Neural progenitor cell (in vitro differentiated cells): ENCODE results near the gene CENPP. TPM values are rescaled to one million over a fixed set of nuclear protein-coding genes. Genes with fewer than 3 reads are reported as not detected.

Experiments used
- DNase-seq: peaks from one replicate; pipeline ENCODE4 v3.0.0-alpha.2; 2016; ENCODE audit warnings: low spot score
- H2AFZ ChIP-seq: fragments of 200-600 bp; sonication (generic); replicated peaks from 2 replicates; pipeline ENCODE4 v1.6.1; 2016; ENCODE audit warnings: antibody characterized with exemption
- H3F3A ChIP-seq: fragments of 200-600 bp; sonication (generic); 2 replicates; pipeline ENCODE4 v1.6.1; 2016; ENCODE audit warnings: antibody characterized with exemption, low read depth
- H3K27ac ChIP-seq: fragments of 200-600 bp; sonication (generic); 2 replicates; pipeline ENCODE4 v1.5.1; 2016; ENCODE audit warnings: mild to moderate bottlenecking
- H3K27me3 ChIP-seq: fragments of 200-600 bp; sonication (generic); 2 replicates; pipeline ENCODE4 v1.6.1; 2016; ENCODE audit warnings: mild to moderate bottlenecking, moderate library complexity
- H3K36me3 ChIP-seq: fragments of 200-600 bp; sonication (generic); 2 replicates; pipeline ENCODE4 v1.5.1; 2016
- H3K4me1 ChIP-seq: fragments of 200-600 bp; sonication (generic); 2 replicates; pipeline ENCODE4 v1.6.1; 2016; ENCODE audit warnings: mixed run types
- H3K4me2 ChIP-seq: fragments of 200-600 bp; sonication (generic); 2 replicates; pipeline ENCODE4 v1.6.1; 2016
- H3K4me3 ChIP-seq: fragments of 200-600 bp; sonication (generic); 2 replicates; pipeline ENCODE4 v1.5.1; 2016
- H3K79me2 ChIP-seq: fragments of 200-600 bp; sonication (generic); 2 replicates; pipeline ENCODE4 v1.6.1; 2016; ENCODE audit warnings: low read depth
- H3K9ac ChIP-seq: fragments of 200-600 bp; sonication (generic); 2 replicates; pipeline ENCODE4 v1.6.1; 2016
- H3K9me3 ChIP-seq: fragments of 200-600 bp; sonication (generic); 2 replicates; pipeline ENCODE4 v1.5.1; 2016; ENCODE audit warnings: low read depth
- H4K20me1 ChIP-seq: fragments of 200-600 bp; sonication (generic); 2 replicates; pipeline ENCODE4 v1.6.1; 2016; ENCODE audit warnings: low read depth
- H3K27ac Mint-ChIP-seq: 3 replicates; pipeline ENCODE4 v1.8.0; 2021; ENCODE audit warnings: mixed read lengths
- H3K27me3 Mint-ChIP-seq: 2 replicates; pipeline ENCODE4 v1.8.0; 2022; ENCODE audit warnings: low read depth, mild to moderate bottlenecking, inconsistent platforms, moderate library complexity, mixed read lengths; ENCODE audit not compliant: insufficient read depth
- H3K36me3 Mint-ChIP-seq: 3 replicates; pipeline ENCODE4 v1.8.0; 2021; ENCODE audit warnings: mixed read lengths
- H3K4me1 Mint-ChIP-seq: 3 replicates; pipeline ENCODE4 v1.8.0; 2021; ENCODE audit warnings: mixed read lengths
- H3K4me3 Mint-ChIP-seq: 3 replicates; pipeline ENCODE4 v1.8.0; 2021; ENCODE audit warnings: mild to moderate bottlenecking, moderate library complexity, mixed read lengths
- H3K9me3 Mint-ChIP-seq: 3 replicates; pipeline ENCODE4 v1.8.0; 2020; ENCODE audit warnings: mixed read lengths
- EZH2 ChIP-seq: fragments of 200-600 bp; sonication (generic); IDR thresholded peaks from 2 replicates; pipeline ENCODE4 v1.6.1; 2017; ENCODE audit warnings: antibody characterized with exemption, mild to moderate bottlenecking, moderate library complexity
- EZH2phosphoT487 ChIP-seq: fragments of 200-600 bp; sonication (generic); IDR thresholded peaks from 2 replicates; pipeline ENCODE4 v1.6.1; 2017; ENCODE audit warnings: antibody characterized with exemption
- total RNA-seq: library from RNA; depleted of rRNA; stranded (reverse); fragments of >200 nt; gene quantifications from 2 replicates; pipeline ENCODE4 v1.2.3, GENCODE V29; 2015; ENCODE audit warnings: low replicate concordance
- TF ChIP-seq, protein P1 (sequence below): fragments of 200-600 bp; sonication (generic); IDR thresholded peaks from 2 replicates; pipeline ENCODE4 v1.5.1; 2017; ENCODE audit warnings: antibody characterized with exemption, mild to moderate bottlenecking

The CENPP gene
- total RNA-seq, 1 donor from 2014 or later, result 10.7 TPM

DNA sequence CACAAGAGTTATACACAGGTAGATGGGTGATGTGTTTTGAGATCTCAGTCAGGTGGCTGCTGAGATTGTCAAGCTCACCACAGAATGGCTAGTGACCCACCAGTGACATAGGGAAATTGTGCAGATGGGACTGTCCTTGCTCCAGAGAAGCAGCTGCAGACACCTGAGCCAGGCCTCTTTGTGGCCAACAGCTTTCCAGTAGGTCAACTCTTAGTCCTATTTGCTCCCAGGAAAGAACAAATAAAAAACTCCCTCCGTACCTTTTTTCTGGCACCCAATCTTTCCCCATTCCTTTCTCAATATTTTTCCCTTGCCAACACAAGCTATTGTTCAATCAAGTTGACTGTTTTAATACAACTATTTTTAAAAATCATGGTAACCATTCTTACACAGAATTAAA lies 46.5 kb upstream of the CENPP start:
- no peak overlapping the region for H3K4me3 ChIP-seq
- no peaks in the 10 kb centered on the region for H3K4me1 ChIP-seq
- peaks cover 23% of the 10 kb centered on the region for H3K79me2 ChIP-seq
- peaks cover 18% of the 10 kb centered on the region for H4K20me1 ChIP-seq
- no peak for DNase-seq
- H3K4me2 ChIP-seq, result no peak overlapping the region
- peaks cover 22% of the 10 kb centered on the region for H3K36me3 Mint-ChIP-seq
- H3K36me3 ChIP-seq, result peaks cover 31% of the 10 kb centered on the region
- H3K4me1 Mint-ChIP-seq, result no peaks in the 10 kb centered on the region
- H2AFZ ChIP-seq, result no peak overlapping the region
- H3K9ac ChIP-seq, result no peak overlapping the region
- no peaks in the 10 kb centered on the region for H3K9me3 ChIP-seq
- no peaks in the 10 kb centered on the region for H3K27me3 ChIP-seq
- H3K4me3 Mint-ChIP-seq, result no peak overlapping the region
- no peak overlapping the region for H3K27ac Mint-ChIP-seq
- no peaks in the 10 kb centered on the region for H3F3A ChIP-seq
- no peaks in the 10 kb centered on the region for H3K27me3 Mint-ChIP-seq
- no peaks in the 10 kb centered on the region for H3K9me3 Mint-ChIP-seq
- no peak overlapping the region for H3K27ac ChIP-seq
- TF ChIP-seq EZH2phosphoT487, result no peak
- TF ChIP-seq EZH2, result no peak
- TF ChIP-seq, protein P1, sequence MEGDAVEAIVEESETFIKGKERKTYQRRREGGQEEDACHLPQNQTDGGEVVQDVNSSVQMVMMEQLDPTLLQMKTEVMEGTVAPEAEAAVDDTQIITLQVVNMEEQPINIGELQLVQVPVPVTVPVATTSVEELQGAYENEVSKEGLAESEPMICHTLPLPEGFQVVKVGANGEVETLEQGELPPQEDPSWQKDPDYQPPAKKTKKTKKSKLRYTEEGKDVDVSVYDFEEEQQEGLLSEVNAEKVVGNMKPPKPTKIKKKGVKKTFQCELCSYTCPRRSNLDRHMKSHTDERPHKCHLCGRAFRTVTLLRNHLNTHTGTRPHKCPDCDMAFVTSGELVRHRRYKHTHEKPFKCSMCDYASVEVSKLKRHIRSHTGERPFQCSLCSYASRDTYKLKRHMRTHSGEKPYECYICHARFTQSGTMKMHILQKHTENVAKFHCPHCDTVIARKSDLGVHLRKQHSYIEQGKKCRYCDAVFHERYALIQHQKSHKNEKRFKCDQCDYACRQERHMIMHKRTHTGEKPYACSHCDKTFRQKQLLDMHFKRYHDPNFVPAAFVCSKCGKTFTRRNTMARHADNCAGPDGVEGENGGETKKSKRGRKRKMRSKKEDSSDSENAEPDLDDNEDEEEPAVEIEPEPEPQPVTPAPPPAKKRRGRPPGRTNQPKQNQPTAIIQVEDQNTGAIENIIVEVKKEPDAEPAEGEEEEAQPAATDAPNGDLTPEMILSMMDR, result no peak

DNA sequence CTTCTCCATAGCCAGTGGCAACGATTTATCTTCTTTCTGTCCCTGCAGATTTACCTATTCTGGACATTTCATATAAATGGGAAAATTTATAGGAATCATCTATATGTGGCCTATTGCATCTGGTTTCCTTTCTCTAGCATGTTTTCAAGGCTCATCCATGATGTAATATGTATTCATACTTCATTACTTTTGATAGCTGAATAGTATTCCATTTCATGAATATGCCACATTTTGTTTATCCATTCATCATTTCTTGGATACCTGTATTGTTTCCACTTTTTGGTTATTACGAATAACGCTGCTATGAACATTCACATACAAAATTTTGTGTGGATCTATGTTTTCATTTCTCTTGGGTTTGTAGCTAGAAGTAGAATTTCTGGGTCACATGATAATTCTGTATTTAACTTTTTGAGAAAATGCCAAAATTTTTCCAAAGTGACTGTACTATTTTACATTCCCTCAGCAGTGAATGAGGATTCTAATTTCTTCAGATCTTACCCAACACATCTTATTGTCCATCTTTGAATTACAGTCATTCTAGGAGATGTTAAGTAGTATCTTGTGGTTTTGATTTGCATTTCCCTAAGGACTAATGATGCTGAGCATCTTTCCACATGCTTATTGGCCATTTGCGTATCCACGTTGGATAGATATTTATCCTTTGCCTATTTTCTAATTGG lies 35.9 kb upstream of the CENPP start:
- H3K4me3 Mint-ChIP-seq, result no peak overlapping the region
- H3K4me1 Mint-ChIP-seq, result peaks cover 22% of the 10 kb centered on the region
- H4K20me1 ChIP-seq, result peaks cover 6% of the 10 kb centered on the region
- peaks cover 6% of the 10 kb centered on the region for H3K36me3 ChIP-seq
- H3K9me3 Mint-ChIP-seq, result no peaks in the 10 kb centered on the region
- H3K79me2 ChIP-seq, result peaks cover 94% of the 10 kb centered on the region
- peaks cover 14% of the 10 kb centered on the region for H3K4me1 ChIP-seq
- no peaks in the 10 kb centered on the region for H3K9me3 ChIP-seq
- H3K4me2 ChIP-seq, result no peak overlapping the region
- H3K27ac Mint-ChIP-seq, result no peak overlapping the region
- TF ChIP-seq EZH2phosphoT487 (no peak), EZH2 (no peak)
- TF ChIP-seq, protein P1, result no peak
- H2AFZ ChIP-seq, result no peak overlapping the region
- no peak for DNase-seq
- peaks cover 24% of the 10 kb centered on the region for H3K36me3 Mint-ChIP-seq
- H3K27me3 ChIP-seq, result no peaks in the 10 kb centered on the region
- H3F3A ChIP-seq, result peaks cover 7% of the 10 kb centered on the region
- no peak overlapping the region for H3K9ac ChIP-seq
- no peak overlapping the region for H3K27ac ChIP-seq
- peaks cover 2% of the 10 kb centered on the region for H3K27me3 Mint-ChIP-seq
- H3K4me3 ChIP-seq, result no peak overlapping the region

DNA sequence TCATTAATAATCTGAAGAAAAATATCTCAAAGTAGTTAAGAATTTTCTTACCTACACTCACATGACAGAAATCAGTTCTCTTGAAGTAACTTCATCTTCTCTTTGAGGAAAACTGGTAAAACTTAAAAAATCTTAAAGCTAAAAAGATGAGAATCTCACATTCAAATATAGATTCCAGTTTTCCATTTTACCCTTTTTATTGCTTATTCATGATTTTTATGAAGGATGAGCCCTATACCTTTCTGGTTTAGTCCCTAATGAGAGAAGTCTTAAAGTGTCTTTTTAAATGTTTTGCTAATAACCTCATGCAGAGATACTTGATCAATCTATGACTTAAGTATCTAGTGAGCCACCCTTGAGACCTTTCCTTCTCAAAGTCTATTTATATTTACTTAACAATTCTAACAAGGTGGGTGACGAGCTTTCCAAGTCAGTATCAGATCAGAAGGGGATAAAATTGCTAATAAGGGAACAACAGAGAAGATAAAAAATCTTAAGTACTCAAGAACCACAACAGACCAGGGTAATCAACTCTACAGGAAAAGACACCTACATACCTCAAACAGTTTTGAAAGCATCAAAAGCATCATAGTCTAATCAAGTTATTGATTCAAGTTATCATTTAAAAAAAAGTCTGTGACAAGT lies 34.8 kb upstream of the CENPP start:
- no peak overlapping the region for H3K4me2 ChIP-seq
- H3K4me3 ChIP-seq, result no peak overlapping the region

More for the DNA sequence above, 34.8 kb upstream of the CENPP start:
- H3K4me1 ChIP-seq, result peaks cover 14% of the 10 kb centered on the region
- no peaks in the 10 kb centered on the region for H3K27me3 ChIP-seq
- TF ChIP-seq EZH2 (no peak), EZH2phosphoT487 (no peak)
- TF ChIP-seq, protein P1, result no peak
- Mint-ChIP-seq H3K4me1 (peaks cover 23% of the 10 kb centered on the region), H3K4me3 (peak overlapping the region; percentile 46), H3K27ac (no peak overlapping the region), H3K36me3 (peaks cover 19% of the 10 kb centered on the region), H3K27me3 (peaks cover 2% of the 10 kb centered on the region), H3K9me3 (no peaks in the 10 kb centered on the region)
- peaks cover 6% of the 10 kb centered on the region for H4K20me1 ChIP-seq
- peaks cover 6% of the 10 kb centered on the region for H3K36me3 ChIP-seq
- no peak overlapping the region for H2AFZ ChIP-seq
- H3F3A ChIP-seq, result peaks cover 11% of the 10 kb centered on the region
- H3K79me2 ChIP-seq, result peaks cover 83% of the 10 kb centered on the region
- H3K27ac ChIP-seq, result no peak overlapping the region
- H3K9ac ChIP-seq, result no peak overlapping the region
- DNase-seq, result no peak
- no peaks in the 10 kb centered on the region for H3K9me3 ChIP-seq
